GM12864 (cell line): ENCODE results near the gene QRFPR.
A peak's percentile ranks its signal among the peaks of the same experiment; 100 is the strongest.

Experiments used
- DNase-seq: peaks from one replicate; pipeline ENCODE4 v3.0.0-alpha.2; 2011; ENCODE audit warnings: low read depth
- H3K4me3 ChIP-seq: 2 replicates; pipeline ENCODE4 v1.5.1; 2011; ENCODE audit warnings: mild to moderate bottlenecking, low read depth, low read length, control low read depth
- TF ChIP-seq, protein P1 (sequence below): IDR thresholded peaks from 2 replicates; pipeline ENCODE4 v1.5.1; 2011; ENCODE audit warnings: low read depth, mild to moderate bottlenecking, moderate library complexity, low read length, control low read depth, inconsistent platforms; ENCODE audit errors: missing control alignments

QRFPR gene

DNA sequence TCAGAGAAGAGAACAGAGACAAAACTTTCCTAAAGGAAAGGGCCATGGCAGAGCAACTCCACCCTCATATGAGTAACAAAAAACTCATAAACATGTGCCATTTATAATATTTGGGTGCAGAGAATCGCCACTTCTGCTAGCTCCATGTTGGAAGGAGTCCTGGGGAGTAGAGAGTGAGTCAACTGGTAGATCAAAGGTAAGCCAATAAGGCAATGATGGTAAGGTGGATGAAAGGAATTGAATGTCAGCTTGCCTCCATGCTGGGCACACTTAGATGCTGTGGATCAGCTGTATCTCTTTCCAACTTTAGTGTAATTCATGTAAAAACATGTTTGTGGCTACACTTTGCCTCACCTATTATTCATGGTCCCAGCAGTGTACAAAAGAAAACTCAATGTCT is 4.7 kb downstream of the QRFPR start:
- TF ChIP-seq, protein P1, sequence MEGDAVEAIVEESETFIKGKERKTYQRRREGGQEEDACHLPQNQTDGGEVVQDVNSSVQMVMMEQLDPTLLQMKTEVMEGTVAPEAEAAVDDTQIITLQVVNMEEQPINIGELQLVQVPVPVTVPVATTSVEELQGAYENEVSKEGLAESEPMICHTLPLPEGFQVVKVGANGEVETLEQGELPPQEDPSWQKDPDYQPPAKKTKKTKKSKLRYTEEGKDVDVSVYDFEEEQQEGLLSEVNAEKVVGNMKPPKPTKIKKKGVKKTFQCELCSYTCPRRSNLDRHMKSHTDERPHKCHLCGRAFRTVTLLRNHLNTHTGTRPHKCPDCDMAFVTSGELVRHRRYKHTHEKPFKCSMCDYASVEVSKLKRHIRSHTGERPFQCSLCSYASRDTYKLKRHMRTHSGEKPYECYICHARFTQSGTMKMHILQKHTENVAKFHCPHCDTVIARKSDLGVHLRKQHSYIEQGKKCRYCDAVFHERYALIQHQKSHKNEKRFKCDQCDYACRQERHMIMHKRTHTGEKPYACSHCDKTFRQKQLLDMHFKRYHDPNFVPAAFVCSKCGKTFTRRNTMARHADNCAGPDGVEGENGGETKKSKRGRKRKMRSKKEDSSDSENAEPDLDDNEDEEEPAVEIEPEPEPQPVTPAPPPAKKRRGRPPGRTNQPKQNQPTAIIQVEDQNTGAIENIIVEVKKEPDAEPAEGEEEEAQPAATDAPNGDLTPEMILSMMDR: no peak
- DNase-seq: no peak
- no peak overlapping the region for H3K4me3 ChIP-seq

DNA sequence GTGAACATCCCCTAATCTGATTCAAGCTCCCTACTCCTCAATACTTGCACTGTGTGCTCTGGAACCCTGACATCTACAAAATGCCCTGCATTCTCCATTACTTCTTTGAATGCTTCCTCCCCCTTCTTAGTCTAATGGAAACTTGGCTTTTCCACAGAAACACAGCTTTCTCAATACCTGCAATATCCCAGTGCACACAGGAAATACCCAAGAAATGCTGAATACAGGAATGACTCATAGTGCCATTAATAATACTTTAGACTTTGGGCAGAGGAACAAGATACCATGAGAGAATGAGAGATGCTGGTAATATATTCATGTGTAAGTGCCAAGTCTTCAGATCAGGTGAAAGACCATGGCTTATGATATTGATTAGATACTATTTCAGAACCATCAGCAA is 5.6 kb downstream of the QRFPR start:
- TF ChIP-seq, protein P1: no peak
- no peak overlapping the region for H3K4me3 ChIP-seq

DNA sequence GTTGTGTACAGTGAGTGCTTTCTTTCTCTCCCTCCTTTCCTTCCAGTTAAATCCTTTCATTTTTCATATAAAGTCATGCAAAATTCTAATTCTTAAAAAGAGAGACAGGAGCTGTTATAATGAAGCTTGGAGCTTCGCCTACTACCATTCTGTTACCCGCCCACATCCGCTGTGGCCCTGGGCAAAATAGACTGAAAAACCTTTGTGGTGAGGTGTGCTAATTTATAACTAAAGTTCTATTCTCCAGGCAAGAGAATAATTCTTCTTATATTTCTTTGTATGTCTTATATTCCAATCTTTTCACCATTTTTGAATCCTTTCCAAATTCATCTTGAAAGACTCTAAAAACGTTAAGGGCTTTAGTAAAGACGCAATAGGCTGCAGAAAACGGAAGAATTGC is 7.0 kb downstream of the QRFPR start:
- TF ChIP-seq, protein P1: no peak
- no peak for DNase-seq
- no peak overlapping the region for H3K4me3 ChIP-seq

More for the DNA sequence above, 5.6 kb downstream of the QRFPR start:
- DNase-seq: no peak

DNA sequence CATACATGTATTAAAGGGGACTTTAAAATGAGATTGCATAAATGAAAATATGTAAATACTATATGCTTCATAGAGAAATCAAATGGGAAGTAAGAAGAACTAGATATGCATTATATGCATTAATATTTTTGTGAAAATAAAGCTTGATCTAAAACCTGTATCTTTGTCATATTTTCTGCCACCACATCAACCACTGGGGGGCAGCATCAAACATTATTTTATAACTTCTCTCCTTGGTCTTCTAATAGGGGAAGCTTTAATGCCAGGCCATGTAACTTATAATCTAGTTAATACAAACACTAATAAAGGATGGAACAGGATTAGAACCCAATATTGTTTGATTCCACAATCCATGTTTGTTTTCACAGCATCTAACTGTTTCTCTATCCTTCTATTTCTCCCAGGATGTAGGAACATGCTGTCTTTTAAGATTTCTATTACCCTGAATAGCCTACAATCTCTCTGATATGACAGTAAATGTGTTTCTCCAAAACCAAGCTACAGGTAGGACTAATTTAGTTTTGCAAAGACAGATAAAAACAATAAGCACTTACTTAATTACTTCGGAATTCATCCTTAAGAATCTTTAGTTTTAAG is 10.0 kb downstream of the QRFPR start:
- H3K4me3 ChIP-seq: no peak overlapping the region
- peak; percentile 5 for DNase-seq
- TF ChIP-seq, protein P1: peak; percentile 44

DNA sequence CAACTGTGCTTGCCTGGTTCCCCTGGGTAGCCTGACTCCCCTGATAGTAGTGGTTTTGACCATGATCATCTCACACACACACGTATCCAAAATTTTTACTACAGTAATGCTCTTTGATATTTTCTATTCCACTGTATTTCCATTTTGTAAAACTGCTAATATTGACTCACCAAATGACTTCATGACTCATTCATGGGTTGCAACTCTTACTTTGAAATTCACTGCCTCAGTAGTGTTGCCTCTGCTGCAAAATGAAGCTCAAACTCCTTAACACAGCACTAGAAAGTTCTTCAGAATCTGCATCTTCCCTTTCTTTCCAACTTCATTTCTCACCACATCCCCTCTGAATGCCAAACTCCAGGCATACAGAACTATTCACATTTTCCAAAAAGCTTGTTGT is 20.3 kb downstream of the QRFPR start:
- TF ChIP-seq, protein P1: no peak
- DNase-seq: no peak
- H3K4me3 ChIP-seq: no peak overlapping the region

DNA sequence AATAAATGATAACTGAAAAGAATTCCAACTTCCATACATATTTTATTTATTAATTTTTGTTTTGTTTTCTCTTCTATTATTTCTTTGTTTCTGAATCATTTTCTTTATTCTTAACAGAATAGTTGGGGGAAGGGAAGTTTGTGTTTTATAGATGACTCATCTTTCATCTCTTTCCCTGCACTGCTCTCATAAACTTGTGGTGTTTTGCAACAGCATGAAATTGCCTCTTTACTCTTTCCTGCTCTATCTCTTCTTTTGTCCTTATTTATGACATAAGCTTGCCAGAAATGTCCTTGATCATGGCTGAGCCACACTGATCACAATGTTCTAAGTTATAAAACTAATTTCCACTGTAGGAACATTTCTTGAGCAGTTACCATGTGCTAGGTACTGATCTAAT is 22.3 kb downstream of the QRFPR start:
- TF ChIP-seq, protein P1: no peak
- DNase-seq: no peak
- no peak overlapping the region for H3K4me3 ChIP-seq

DNA sequence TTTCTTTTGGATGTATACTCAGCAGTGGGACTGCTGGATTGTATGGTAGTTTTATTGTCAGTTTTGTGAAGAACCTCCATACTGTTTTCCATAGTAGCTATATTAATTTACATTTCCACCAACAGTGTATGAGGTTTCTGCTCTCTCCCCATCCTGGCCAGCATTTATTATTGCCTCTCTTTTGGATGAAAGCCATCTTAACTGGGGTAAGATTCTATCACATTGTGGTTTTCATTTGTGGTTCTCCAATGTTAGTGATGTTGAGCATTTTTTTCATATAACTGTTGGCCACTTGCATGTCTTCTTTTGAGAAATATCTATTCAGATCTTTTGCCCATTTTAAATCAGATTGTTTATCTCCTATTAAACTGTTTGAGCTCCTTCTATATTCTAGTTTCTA is 27.6 kb downstream of the QRFPR start:
- no peak for DNase-seq
- H3K4me3 ChIP-seq: no peak overlapping the region
- TF ChIP-seq, protein P1: no peak
